LNCaP clone FGC (cell line): ENCODE results near the gene RTKN.
"Not testable (repeated sequence)": the region's sequence is repeated elsewhere in the genome, so short reads cannot be mapped to it uniquely, and the experiment has no call there.

Source experiments
- DNase-seq: peaks from one replicate; pipeline ENCODE4 v3.0.0-alpha.2; 2011; ENCODE audit warnings: low read depth
- H3K4me3 ChIP-seq: 2 replicates; pipeline ENCODE4 v1.5.1; 2011; ENCODE audit warnings: mild to moderate bottlenecking, low read depth, low read length, control low read depth
- TF ChIP-seq, protein P1 (sequence below): IDR thresholded peaks from 2 replicates; pipeline ENCODE4 v1.5.1; 2012; ENCODE audit warnings: mild to moderate bottlenecking; ENCODE audit not compliant: control insufficient read depth, insufficient read depth; ENCODE audit errors: extremely low read depth

Gene RTKN

GRCh38 chr2:74471332-74472065 lies 29.8 kb upstream of the RTKN start:
- TF ChIP-seq, protein P1, sequence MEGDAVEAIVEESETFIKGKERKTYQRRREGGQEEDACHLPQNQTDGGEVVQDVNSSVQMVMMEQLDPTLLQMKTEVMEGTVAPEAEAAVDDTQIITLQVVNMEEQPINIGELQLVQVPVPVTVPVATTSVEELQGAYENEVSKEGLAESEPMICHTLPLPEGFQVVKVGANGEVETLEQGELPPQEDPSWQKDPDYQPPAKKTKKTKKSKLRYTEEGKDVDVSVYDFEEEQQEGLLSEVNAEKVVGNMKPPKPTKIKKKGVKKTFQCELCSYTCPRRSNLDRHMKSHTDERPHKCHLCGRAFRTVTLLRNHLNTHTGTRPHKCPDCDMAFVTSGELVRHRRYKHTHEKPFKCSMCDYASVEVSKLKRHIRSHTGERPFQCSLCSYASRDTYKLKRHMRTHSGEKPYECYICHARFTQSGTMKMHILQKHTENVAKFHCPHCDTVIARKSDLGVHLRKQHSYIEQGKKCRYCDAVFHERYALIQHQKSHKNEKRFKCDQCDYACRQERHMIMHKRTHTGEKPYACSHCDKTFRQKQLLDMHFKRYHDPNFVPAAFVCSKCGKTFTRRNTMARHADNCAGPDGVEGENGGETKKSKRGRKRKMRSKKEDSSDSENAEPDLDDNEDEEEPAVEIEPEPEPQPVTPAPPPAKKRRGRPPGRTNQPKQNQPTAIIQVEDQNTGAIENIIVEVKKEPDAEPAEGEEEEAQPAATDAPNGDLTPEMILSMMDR: no peak
- no peak for DNase-seq
- peak overlapping the region; percentile 66 for H3K4me3 ChIP-seq

DNA sequence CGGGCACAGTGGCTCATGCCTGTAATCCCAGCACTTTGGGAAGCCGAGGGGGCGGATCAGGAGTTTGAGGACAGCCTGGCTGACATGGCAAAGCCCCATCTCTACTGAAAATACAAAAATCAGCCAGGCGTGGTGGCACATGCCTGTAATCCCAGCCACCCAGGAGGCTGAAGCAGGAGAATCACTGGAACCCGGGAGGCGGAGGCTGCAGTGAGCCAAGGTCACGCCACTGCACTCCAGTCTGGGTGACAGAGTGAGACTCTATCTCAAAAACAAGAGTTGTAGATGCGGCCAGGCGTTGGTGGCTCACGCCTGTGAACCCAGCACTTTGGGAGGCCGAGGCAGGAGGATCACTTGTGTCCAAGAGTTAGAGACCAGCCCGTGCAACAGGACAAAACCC lies 29.0 kb upstream of the RTKN start:
- DNase-seq: not testable (repeated sequence)

GRCh38 chr2:74464406-74464805 lies 22.7 kb upstream of the RTKN start:
- H3K4me3 ChIP-seq: peak overlapping the region; percentile 75
- TF ChIP-seq, protein P1: no peak
- no peak for DNase-seq

More for the DNA sequence above, 29.0 kb upstream of the RTKN start:
- H3K4me3 ChIP-seq: not testable (repeated sequence)

DNA sequence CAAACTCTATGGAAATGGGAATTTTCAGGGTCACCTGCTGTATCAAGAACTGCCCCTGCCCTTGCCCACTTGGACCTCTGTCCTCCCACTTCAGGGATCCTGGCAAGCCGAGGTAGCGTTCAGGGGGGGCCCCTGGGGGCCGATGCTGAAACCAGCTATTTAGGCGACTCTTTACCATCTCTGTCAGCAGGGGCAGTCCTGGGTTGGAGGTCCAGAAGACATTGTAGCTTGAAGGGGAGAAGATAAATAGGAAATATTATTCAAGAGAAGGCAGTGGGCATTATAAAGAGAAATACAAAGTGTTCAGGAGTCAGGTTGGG lies 21.0 kb upstream of the RTKN start:
- no peak overlapping the region for H3K4me3 ChIP-seq
- DNase-seq: no peak
- TF ChIP-seq, protein P1: no peak

GRCh38 chr2:74462054-74462785 lies 20.5 kb upstream of the RTKN start:
- TF ChIP-seq, protein P1: no peak
- DNase-seq: no peak
- H3K4me3 ChIP-seq: no peak overlapping the region

- TF ChIP-seq, protein P1: no peak
- no peak for DNase-seq
- H3K4me3 ChIP-seq: no peak overlapping the region
These were observed 19.7 kb upstream of the RTKN start for GRCh38 chr2:74461187-74462053.

DNA sequence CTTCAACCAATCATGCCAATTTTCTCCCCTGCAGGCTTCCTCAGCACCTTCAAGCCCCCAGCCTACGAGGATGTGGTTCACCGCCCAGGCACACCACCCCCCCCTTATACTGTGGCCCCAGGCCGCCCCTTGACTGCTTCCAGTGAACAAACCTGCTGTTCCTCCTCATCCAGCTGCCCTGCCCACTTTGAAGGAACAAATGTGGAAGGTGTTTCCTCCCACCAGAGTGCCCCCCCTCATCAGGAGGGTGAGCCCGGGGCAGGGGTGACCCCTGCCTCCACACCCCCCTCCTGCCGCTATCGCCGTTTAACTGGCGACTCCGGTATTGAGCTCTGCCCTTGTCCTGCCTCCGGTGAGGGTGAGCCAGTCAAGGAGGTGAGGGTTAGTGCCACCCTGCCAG lies 18.4 kb upstream of the RTKN start:
- DNase-seq, H3K4me3 ChIP-seq: not testable (repeated sequence)

GRCh38 chr2:74459503-74460118 lies 17.9 kb upstream of the RTKN start:
- H3K4me3 ChIP-seq: peak overlapping the region; percentile 88

More at GRCh38 chr2:74459503-74460118, 17.9 kb upstream of the RTKN start:
- not testable (repeated sequence) for DNase-seq
